Measurements from ENCODE around the gene SLC6A3. TPM values are rescaled to one million over a fixed set of nuclear protein-coding genes. Genes with fewer than 3 reads are reported as not detected.

The SLC6A3 gene
- total and polyA plus RNA-seq, 2 of the 13 experiments (the other 11 are each of a cell fraction or from before 2014, with no cell fraction given): 0.01 TPM; not detected in 1

- no peak overlapping the region for H2AFZ ChIP-seq (ENCODE audit: low read length)
- H3K4me1 ChIP-seq (ENCODE audit: insufficient read depth, low read length): peaks cover 17% of the 10 kb centered on the region
- ChIA-PET POLR2A (no interaction called here), CTCF (ENCODE audit: low intra/inter-chr PET ratio, low total read pairs) (interaction anchor here (1.9 kb wide), 1 partner anchor 260 kb away, joined by 13 read pairs; no protein-coding TSS in a partner anchor)
- intact Hi-C loops (cut with micrococcal nuclease; ENCODE audit: unreplicated experiment): loop anchor here (2.0 kb wide), 1 partner anchor 259 kb away; no protein-coding TSS in a partner anchor
- BruUV-seq (replicated peaks): no TSS peak
- H3K9me3 ChIP-seq (ENCODE audit: low read length): no peaks in the 10 kb centered on the region
- in situ Hi-C loops (cut with HindIII; ENCODE audit: extremely low pct_ligation_motif_present, low pct_unique_long_range_greater_than_20kb): loop anchor here (10.0 kb wide), 1 partner anchor 263 kb away; no protein-coding TSS in a partner anchor
- FAIRE-seq: no peak
- TF ChIP-seq ZNF670 (CRISPR knock-in tag; IDR thresholded peaks at IDR 0.05; ENCODE audit: borderline replicate concordance) (no peak), ZBTB37 (CRISPR knock-in tag; IDR thresholded peaks at IDR 0.05) (no peak), MNT (IDR thresholded peaks at IDR 0.05) (peak; percentile 94), ZC3H4 (CRISPR knock-in tag; IDR thresholded peaks at IDR 0.05; ENCODE audit: borderline replicate concordance) (no peak), GLI4 (CRISPR knock-in tag; IDR thresholded peaks at IDR 0.05; ENCODE audit: borderline replicate concordance) (no peak)
- TF ChIP-seq, protein P1, sequence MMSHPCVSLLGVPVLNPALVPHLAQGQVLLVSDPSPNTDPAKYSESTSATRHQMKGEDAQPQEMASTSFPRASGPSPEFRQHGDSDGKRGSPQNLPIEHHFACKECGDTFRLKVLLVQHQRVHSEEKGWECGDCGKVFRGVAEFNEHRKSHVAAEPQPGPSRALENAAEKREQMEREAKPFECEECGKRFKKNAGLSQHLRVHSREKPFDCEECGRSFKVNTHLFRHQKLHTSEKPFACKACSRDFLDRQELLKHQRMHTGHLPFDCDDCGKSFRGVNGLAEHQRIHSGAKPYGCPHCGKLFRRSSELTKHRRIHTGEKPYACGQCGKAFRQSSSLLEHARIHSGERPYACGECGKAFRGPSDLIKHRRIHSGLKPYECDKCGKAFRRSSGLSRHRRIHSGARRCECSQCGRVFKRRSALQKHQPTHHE (CRISPR knock-in tag; IDR thresholded peaks at IDR 0.05; ENCODE audit: borderline replicate concordance): no peak
- no peak overlapping the region for H3K27ac ChIP-seq (ENCODE audit: extremely low read length, insufficient read depth, low read length)
- H3K4me3 ChIP-seq (replicated peaks in 1 of 3; ENCODE audit: insufficient read depth in 1 of 3, low read depth in 2 of 3, low read length in 3 of 3): no peak overlapping the region
- ATAC-seq: no peak
- no peak overlapping the region for H3K4me2 ChIP-seq (ENCODE audit: low read depth, low read length)
- H3K36me3 ChIP-seq (replicated peaks in 1 of 2; ENCODE audit: control insufficient read depth in 1 of 2, insufficient read depth in 2 of 2, low read length in 2 of 2): no peaks in the 10 kb centered on the region
- 45% methylated on average over 25 of the region's 25 CpGs for WGBS (ENCODE audit: low lambda C conversion rate)
- no peaks in the 10 kb centered on the region for H3K79me2 ChIP-seq (ENCODE audit: insufficient read depth, low read length)
- H3K9ac ChIP-seq (ENCODE audit: insufficient read depth, low read depth, low read length): no peak overlapping the region
- peaks cover 22 to 84% of the 10 kb centered on the region in 2 experiments for H3K27me3 ChIP-seq (ENCODE audit: control insufficient read depth in 1 of 2, insufficient read depth in 2 of 2, low read length in 2 of 2)
- DNase-seq (ENCODE audit: low spot score): no peak
- no peaks in the 10 kb centered on the region; the same call in 1 of the 2 replicates for H4K20me1 ChIP-seq (ENCODE audit: insufficient read depth, low read length)
Observed at GRCh38 chr5:1381370-1382247, 63.6 kb downstream of the SLC6A3 start.
